ENCODE measurements around the gene CACNB2.

DNA sequence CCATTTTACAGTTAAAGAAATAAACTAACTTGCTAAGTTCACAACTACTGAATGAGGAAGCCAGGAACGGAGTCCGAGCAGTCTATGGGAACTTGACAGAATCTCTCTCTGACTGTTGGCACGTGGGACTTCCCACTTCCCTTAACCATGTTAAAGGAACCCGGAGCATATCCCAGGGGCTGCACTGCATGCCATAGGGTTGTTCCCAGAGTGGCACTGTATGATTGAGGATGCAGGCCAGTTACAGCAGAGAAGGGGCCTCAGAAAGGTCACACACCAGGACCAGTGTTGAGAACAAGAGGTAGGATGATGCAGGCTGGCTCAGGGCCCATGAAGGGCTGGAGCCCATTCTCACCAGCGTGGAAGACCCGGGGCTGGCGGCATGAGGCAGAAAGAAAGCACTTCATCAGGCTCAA lies 309.4 kb downstream of the CACNB2 start:
- no peak for TF ChIP-seq GATA3 (IDR thresholded peaks at IDR 0.05; ENCODE audit: low read depth, low read length)
- TF ChIP-seq GATA2 (IDR thresholded peaks at IDR 0.05; ENCODE audit: low read depth, low read length): no peak

Measured in SH-SY5Y (cell line).